Transverse colon (tissue), 4 donors: ENCODE data around the gene NCAPD2. TPM values are rescaled to one million over a fixed set of nuclear protein-coding genes. Genes with fewer than 3 reads are reported as not detected.

ENCODE experiments used
- DNase-seq: peaks from one replicate; pipeline ENCODE4 v3.0.0-alpha.2; 2019
- H3K27ac ChIP-seq, 4 donors: fragments of 200-600 bp; sonication (generic); 2 replicates each; pipeline ENCODE4 v1.5.1; 2016 to 2018; ENCODE audit warnings: inconsistent platforms in 4 of 4
- H3K27me3 ChIP-seq: fragments of 200-600 bp; sonication (generic); 2 replicates; pipeline ENCODE4 v1.5.1; 2017; ENCODE audit warnings: inconsistent platforms
- H3K36me3 ChIP-seq, 4 donors: fragments of 200-600 bp; sonication (generic); 2 replicates each; pipeline ENCODE4 v1.5.1; 2017 to 2019; ENCODE audit warnings: inconsistent platforms in 4 of 4
- H3K4me1 ChIP-seq, 4 donors: fragments of 200-600 bp; sonication (generic); 2 replicates each; pipeline ENCODE4 v1.5.1; 2017 to 2020; ENCODE audit warnings: inconsistent platforms in 4 of 4
- H3K4me3 ChIP-seq, 4 donors: fragments of 200-600 bp; sonication (generic); 1 replicate in 1 of 4; 2 replicates in 3 of 4; pipeline versions ENCODE4 v1.5.1 to v1.6.1; 2017 to 2019; ENCODE audit warnings: inconsistent platforms in 4 of 4
- H3K9me3 ChIP-seq, 2 donors: fragments of 200-600 bp; sonication (generic); 2 replicates each; pipeline ENCODE4 v1.5.1; 2017 to 2019; ENCODE audit warnings: inconsistent platforms in 2 of 2
- EP300 ChIP-seq: sonication (generic); formaldehyde crosslinking; IDR thresholded peaks from one replicate; pipeline ENCODE4 v1.6.1; 2017; ENCODE audit warnings: antibody characterized with exemption, low read depth
- POLR2A ChIP-seq: fragments of 450-650 bp; IDR thresholded peaks from one replicate; pipeline ENCODE4 v1.6.1; 2016; ENCODE audit warnings: antibody characterized with exemption, mild to moderate bottlenecking, moderate library complexity
- POLR2AphosphoS5 ChIP-seq, 3 donors: sonication (generic); formaldehyde crosslinking; IDR thresholded peaks; one replicate each; pipeline ENCODE4 v1.6.1; 2016; ENCODE audit warnings: antibody characterized with exemption in 3 of 3
- WGBS, 2 donors: methylation state at CpG; one replicate each; pipeline ENCODE4 v1.1.5; 2018; ENCODE audit warnings: low coverage in 1 of 2; 5-methylcytosine and 5-hydroxymethylcytosine counted together
- in situ Hi-C, 4 donors: fragments of 200-750 bp; cut with MboI; loops; one replicate each; pipeline versions ENCODE4 v1.15.0 to v1.15.1; 2017; ENCODE audit warnings: low sequenced_read_pairs in 3 of 4, low pct_ligation_motif_present in 1 of 4, low pct_unique_long_range_greater_than_20kb in 1 of 4
- intact Hi-C: fragments of 100-400 bp; cut with DNase I; formaldehyde crosslinking; loops from one replicate; pipeline ENCODE4 v1.15.1; 2023; ENCODE audit warnings: low total_unique reads
- total RNA-seq, 4 donors: library from RNA; depleted of rRNA; stranded (reverse); fragments of >200 nt; gene quantifications; one replicate each; pipeline ENCODE4 v1.1.0, GENCODE V29; 2016
- TF ChIP-seq, protein P1 (sequence below), 5 experiments: fragments of 200-600 bp in 3 of 5; fragments of 450-650 bp in 2 of 5; sonication (generic) in 3 of 5; IDR thresholded peaks; 1 replicate in 2 of 5; 2 replicates in 3 of 5; pipeline ENCODE4 v1.5.1; 2016 to 2017; ENCODE audit warnings: antibody characterized with exemption in 5 of 5, inconsistent platforms in 3 of 5, mild to moderate bottlenecking in 2 of 5, moderate library complexity in 1 of 5

NCAPD2 gene
- total RNA-seq, 4 donors from 2014 or later, result 18.3 to 20.2 (median 19.2) TPM

DNA sequence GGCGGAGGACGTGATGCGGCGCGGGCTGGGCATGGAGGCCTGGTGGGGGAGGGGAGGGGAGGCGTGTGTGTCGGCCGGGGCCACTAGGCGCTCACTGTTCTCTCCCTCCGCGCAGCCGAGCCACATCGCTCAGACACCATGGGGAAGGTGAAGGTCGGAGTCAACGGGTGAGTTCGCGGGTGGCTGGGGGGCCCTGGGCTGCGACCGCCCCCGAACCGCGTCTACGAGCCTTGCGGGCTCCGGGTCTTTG lies 40.7 kb downstream of the NCAPD2 start:
- WGBS, 2 donors, result 0% methylated on average over 15 of the region's 25 CpGs; no CpG with 5 or more reads in 1 of the 2 donors
- H3K9me3 ChIP-seq, result no peaks in the 10 kb centered on the region
- no peak for TF ChIP-seq POLR2AphosphoS5 (IDR thresholded peaks at IDR 0.05)
- no peak for TF ChIP-seq EP300
- no peak for TF ChIP-seq POLR2A
- TF ChIP-seq, protein P1, sequence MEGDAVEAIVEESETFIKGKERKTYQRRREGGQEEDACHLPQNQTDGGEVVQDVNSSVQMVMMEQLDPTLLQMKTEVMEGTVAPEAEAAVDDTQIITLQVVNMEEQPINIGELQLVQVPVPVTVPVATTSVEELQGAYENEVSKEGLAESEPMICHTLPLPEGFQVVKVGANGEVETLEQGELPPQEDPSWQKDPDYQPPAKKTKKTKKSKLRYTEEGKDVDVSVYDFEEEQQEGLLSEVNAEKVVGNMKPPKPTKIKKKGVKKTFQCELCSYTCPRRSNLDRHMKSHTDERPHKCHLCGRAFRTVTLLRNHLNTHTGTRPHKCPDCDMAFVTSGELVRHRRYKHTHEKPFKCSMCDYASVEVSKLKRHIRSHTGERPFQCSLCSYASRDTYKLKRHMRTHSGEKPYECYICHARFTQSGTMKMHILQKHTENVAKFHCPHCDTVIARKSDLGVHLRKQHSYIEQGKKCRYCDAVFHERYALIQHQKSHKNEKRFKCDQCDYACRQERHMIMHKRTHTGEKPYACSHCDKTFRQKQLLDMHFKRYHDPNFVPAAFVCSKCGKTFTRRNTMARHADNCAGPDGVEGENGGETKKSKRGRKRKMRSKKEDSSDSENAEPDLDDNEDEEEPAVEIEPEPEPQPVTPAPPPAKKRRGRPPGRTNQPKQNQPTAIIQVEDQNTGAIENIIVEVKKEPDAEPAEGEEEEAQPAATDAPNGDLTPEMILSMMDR (IDR thresholded peaks at IDR 0.05), result no peak
- no peak for DNase-seq
- peak overlapping the region; percentile 72 to 88 (median 78) for H3K4me3 ChIP-seq
- intact Hi-C loops, result loop anchor here (10.0 kb wide), 1 partner anchor 210 kb away; no protein-coding TSS in a partner anchor
- in situ Hi-C loops, result loop anchor here in 1 of 4 donors (25.0 kb wide), 2 partner anchors 97 to 197 kb away; partner anchors contain the start of genes CD27 and TNFRSF1A
- no peaks in the 10 kb centered on the region for H3K27me3 ChIP-seq
- peaks cover 31 to 65% (median 46%) of the 10 kb centered on the region in 4 donors for H3K4me1 ChIP-seq
- H3K27ac ChIP-seq, result peak overlapping the region; percentile 94 to 98 (median 98)
- H3K36me3 ChIP-seq, result peaks cover 0 to 16% (median 6%) of the 10 kb centered on the region in 4 donors

GRCh38 chr12:6534945-6535696 lies 41.2 kb downstream of the NCAPD2 start:
- H3K4me1 ChIP-seq, result peaks cover 34 to 70% (median 51%) of the 10 kb centered on the region in 4 donors
- TF ChIP-seq, protein P1 (IDR thresholded peaks at IDR 0.05), result peak in 1 of 5 experiments; percentile 15
- no peak for TF ChIP-seq EP300
- TF ChIP-seq POLR2A, result no peak
- peak; percentile 81 to 86 (median 83) for TF ChIP-seq POLR2AphosphoS5 (IDR thresholded peaks at IDR 0.05)
- DNase-seq, result peak; percentile 82
- H3K9me3 ChIP-seq, result no peaks in the 10 kb centered on the region
- peak overlapping the region; percentile 72 to 88 (median 78) for H3K4me3 ChIP-seq
- in situ Hi-C loops, result loop anchor here in 1 of 4 donors (25.0 kb wide), 2 partner anchors 98 to 198 kb away; partner anchors contain the start of genes CD27 and TNFRSF1A
- WGBS, 2 donors, result 1 to 20% methylated on average over 1 to 43 of the region's 52 CpGs
- peaks cover 0 to 16% (median 6%) of the 10 kb centered on the region in 4 donors for H3K36me3 ChIP-seq
- H3K27me3 ChIP-seq, result no peaks in the 10 kb centered on the region
- H3K27ac ChIP-seq, result peak overlapping the region; percentile 94 to 98 (median 98)
- intact Hi-C loops, result loop anchor here (5.0 to 10.0 kb wide), 2 partner anchors 113 to 210 kb away; no protein-coding TSS in a partner anchor

GRCh38 chr12:6535697-6535946 lies 41.7 kb downstream of the NCAPD2 start:
- Histone ChIP-seq H3K27me3 (no peaks in the 10 kb centered on the region), H3K9me3 (no peaks in the 10 kb centered on the region), H3K4me3 (peak overlapping the region; percentile 72 to 88 (median 78)), H3K36me3 (peaks cover 0 to 16% (median 6%) of the 10 kb centered on the region in 4 donors), H3K27ac (peak overlapping the region; percentile 94 to 98 (median 98)), H3K4me1 (peaks cover 37 to 75% (median 55%) of the 10 kb centered on the region in 4 donors)
- intact Hi-C loops (loop anchor here (5.0 to 10.0 kb wide), 2 partner anchors 113 to 211 kb away; no protein-coding TSS in a partner anchor), in situ Hi-C loops (loop anchor here in 1 of 4 donors (25.0 kb wide), 2 partner anchors 98 to 198 kb away; partner anchors contain the start of genes CD27 and TNFRSF1A)
- 0% methylated on average over 6 of the region's 6 CpGs; no CpG with 5 or more reads in 1 of the 2 donors for WGBS, 2 donors
- no peak for DNase-seq
- TF ChIP-seq POLR2A (no peak), POLR2AphosphoS5 (IDR thresholded peaks at IDR 0.05) (no peak), EP300 (no peak)
- TF ChIP-seq, protein P1 (IDR thresholded peaks at IDR 0.05), result no peak
